Fibroblast of lung (primary cell): ENCODE data around the gene RNF223. TPM values are rescaled to one million over a fixed set of nuclear protein-coding genes. Genes with fewer than 3 reads are reported as not detected.

Source experiments
- DNase-seq, 2 donors: peaks; one replicate each; pipeline versions ENCODE4 v3.0.0 to v3.0.0-alpha.2; 2010; ENCODE audit warnings: low read depth in 2 of 2
- H2AFZ ChIP-seq: 2 replicates; pipeline ENCODE4 v1.5.1; 2012; ENCODE audit warnings: low read length, control low read depth, inconsistent platforms
- H3K27ac ChIP-seq: 2 replicates; pipeline ENCODE4 v1.5.1; 2011; ENCODE audit warnings: low read length, control low read depth; ENCODE audit not compliant: insufficient read depth
- H3K27me3 ChIP-seq: 2 replicates; pipeline ENCODE4 v1.5.1; 2011; ENCODE audit warnings: mild to moderate bottlenecking, low read length; ENCODE audit not compliant: control insufficient read depth, insufficient read depth
- H3K36me3 ChIP-seq: 2 replicates; pipeline ENCODE4 v1.5.1; 2011; ENCODE audit warnings: low read length; ENCODE audit not compliant: control insufficient read depth, insufficient read depth
- H3K4me1 ChIP-seq: 2 replicates; pipeline ENCODE4 v1.5.1; 2011; ENCODE audit warnings: low read length; ENCODE audit not compliant: control insufficient read depth, insufficient read depth; ENCODE audit errors: extremely low read depth
- H3K4me2 ChIP-seq: 2 replicates; pipeline ENCODE4 v1.5.1; 2011; ENCODE audit warnings: low read length, control low read depth; ENCODE audit not compliant: insufficient read depth; ENCODE audit errors: extremely low read depth
- H3K4me3 ChIP-seq, 4 experiments: fragments of 200-600 bp in 1 of 4; sonication (generic) in 1 of 4; replicated peaks in 1 of 4; 2 replicates each; pipeline ENCODE4 v1.5.1; 2011 to 2016; ENCODE audit warnings: low read length in 4 of 4, low read depth in 3 of 4, mild to moderate bottlenecking in 3 of 4, control low read depth in 2 of 4, inconsistent platforms in 1 of 4, mixed read lengths in 1 of 4; ENCODE audit not compliant: insufficient read depth in 1 of 4; ENCODE audit errors: control extremely low read depth in 1 of 4
- H3K79me2 ChIP-seq: 2 replicates; pipeline ENCODE4 v1.5.1; 2012; ENCODE audit warnings: mild to moderate bottlenecking, low read length, inconsistent platforms; ENCODE audit not compliant: control insufficient read depth, insufficient read depth
- H3K9ac ChIP-seq: 2 replicates; pipeline ENCODE4 v1.5.1; 2011; ENCODE audit warnings: mild to moderate bottlenecking, low read length, control low read depth; ENCODE audit not compliant: insufficient read depth
- H3K9me3 ChIP-seq: 2 replicates; pipeline ENCODE4 v1.5.1; 2012; ENCODE audit warnings: low read depth, low read length; ENCODE audit not compliant: control insufficient read depth, insufficient read depth
- H4K20me1 ChIP-seq: 2 replicates; pipeline ENCODE4 v1.5.1; 2011; ENCODE audit warnings: low read length; ENCODE audit not compliant: control insufficient read depth, insufficient read depth; ENCODE audit errors: extremely low read depth
- EZH2 ChIP-seq: IDR thresholded peaks from 2 replicates; pipeline ENCODE4 v1.5.1; 2012; ENCODE audit warnings: low read length, control low read depth, mild to moderate bottlenecking; ENCODE audit errors: missing control alignments
- polyA plus RNA-seq, 2 donors: library from polyadenylated mRNA; depleted of rRNA in 1 of 2; stranded (reverse) in 1 of 2; unstranded in 1 of 2; fragments of >200 nt; gene quantifications; 2 replicates each; pipeline ENCODE4 v1.2.1, GENCODE V29; 2011 to 2012; ENCODE audit warnings: missing spikeins in 1 of 2
- total RNA-seq: library from RNA; depleted of rRNA; stranded (reverse); fragments of >200 nt; gene quantifications from 2 replicates; pipeline ENCODE4 v1.2.1, GENCODE V29; 2014
- TF ChIP-seq, protein P1 (sequence below), 2 donors: IDR thresholded peaks in 1 of 2; conservative IDR thresholded peaks in 1 of 2; 1 replicate in 1 of 2; 2 replicates in 1 of 2; pipeline ENCODE4 v1.5.1; 2011 to 2012; ENCODE audit warnings: low read length in 2 of 2, control low read depth in 1 of 2, inconsistent platforms in 1 of 2, low read depth in 1 of 2, mild to moderate bottlenecking in 1 of 2

RNF223 gene
- total and polyA plus RNA-seq, 2 donors (not counting 1 experiment from before 2014, with no cell fraction given), result not detected

DNA sequence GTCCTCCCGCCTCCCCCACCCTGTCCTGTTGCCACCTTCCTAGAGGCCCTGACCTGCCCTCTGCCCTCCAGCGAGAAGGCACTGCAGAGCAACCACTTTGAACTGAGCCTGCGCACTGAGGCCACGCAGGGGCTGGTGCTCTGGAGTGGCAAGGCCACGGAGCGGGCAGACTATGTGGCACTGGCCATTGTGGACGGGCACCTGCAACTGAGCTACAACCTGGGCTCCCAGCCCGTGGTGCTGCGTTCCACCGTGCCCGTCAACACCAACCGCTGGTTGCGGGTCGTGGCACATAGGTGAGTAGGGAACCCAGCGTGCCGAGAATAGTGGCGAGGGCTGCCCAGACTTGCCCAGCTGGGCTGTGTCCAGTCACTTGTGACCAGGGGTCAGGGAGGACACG is 20.4 kb downstream of the RNF223 start:
- no peak overlapping the region for H2AFZ ChIP-seq

DNA sequence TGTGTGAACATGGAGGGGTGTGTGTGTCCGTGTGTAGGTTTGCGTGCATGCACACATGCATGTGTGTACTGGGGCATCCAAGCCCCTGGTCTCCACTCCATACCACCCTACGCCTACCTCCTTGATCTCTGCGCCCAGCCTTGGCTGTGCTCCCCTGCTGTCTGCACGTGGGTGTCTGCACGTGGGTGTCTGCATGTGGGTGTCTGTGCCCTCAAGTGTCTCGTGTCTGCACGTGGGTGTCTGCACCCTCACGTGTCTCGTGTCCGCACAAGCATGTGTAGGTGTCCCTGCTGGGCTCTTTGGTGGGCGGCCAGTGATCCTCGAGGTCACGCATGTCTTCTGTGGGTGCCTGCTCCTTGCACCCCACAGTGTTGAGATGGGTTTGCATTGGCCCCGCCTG is 21.1 kb downstream of the RNF223 start:
- no peaks in the 10 kb centered on the region for H3K9me3 ChIP-seq
- no peak overlapping the region for H3K4me2 ChIP-seq
- no peak overlapping the region for H3K27ac ChIP-seq
- no peak for DNase-seq
- H3K4me1 ChIP-seq, result no peaks in the 10 kb centered on the region
- no peak overlapping the region for H3K4me3 ChIP-seq
- H3K9ac ChIP-seq, result no peak overlapping the region
- no peaks in the 10 kb centered on the region for H3K27me3 ChIP-seq
- H2AFZ ChIP-seq, result no peak overlapping the region
- no peaks in the 10 kb centered on the region for H3K79me2 ChIP-seq
- no peak for TF ChIP-seq EZH2
- TF ChIP-seq, protein P1, sequence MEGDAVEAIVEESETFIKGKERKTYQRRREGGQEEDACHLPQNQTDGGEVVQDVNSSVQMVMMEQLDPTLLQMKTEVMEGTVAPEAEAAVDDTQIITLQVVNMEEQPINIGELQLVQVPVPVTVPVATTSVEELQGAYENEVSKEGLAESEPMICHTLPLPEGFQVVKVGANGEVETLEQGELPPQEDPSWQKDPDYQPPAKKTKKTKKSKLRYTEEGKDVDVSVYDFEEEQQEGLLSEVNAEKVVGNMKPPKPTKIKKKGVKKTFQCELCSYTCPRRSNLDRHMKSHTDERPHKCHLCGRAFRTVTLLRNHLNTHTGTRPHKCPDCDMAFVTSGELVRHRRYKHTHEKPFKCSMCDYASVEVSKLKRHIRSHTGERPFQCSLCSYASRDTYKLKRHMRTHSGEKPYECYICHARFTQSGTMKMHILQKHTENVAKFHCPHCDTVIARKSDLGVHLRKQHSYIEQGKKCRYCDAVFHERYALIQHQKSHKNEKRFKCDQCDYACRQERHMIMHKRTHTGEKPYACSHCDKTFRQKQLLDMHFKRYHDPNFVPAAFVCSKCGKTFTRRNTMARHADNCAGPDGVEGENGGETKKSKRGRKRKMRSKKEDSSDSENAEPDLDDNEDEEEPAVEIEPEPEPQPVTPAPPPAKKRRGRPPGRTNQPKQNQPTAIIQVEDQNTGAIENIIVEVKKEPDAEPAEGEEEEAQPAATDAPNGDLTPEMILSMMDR (conservative IDR thresholded peaks at IDR 0.05 in 1 of 2, IDR thresholded peaks at IDR 0.05 in 1 of 2; ENCODE audit: low read depth in 1 of 2, low read length in 2 of 2), result no peak
- no peaks in the 10 kb centered on the region for H4K20me1 ChIP-seq
- H3K36me3 ChIP-seq, result peaks cover 4% of the 10 kb centered on the region

More for the DNA sequence above, 20.4 kb downstream of the RNF223 start:
- no peaks in the 10 kb centered on the region for H3K9me3 ChIP-seq
- no peak overlapping the region for H3K4me3 ChIP-seq
- H3K27me3 ChIP-seq, result peaks cover 2% of the 10 kb centered on the region
- no peaks in the 10 kb centered on the region for H4K20me1 ChIP-seq
- TF ChIP-seq, protein P1 (conservative IDR thresholded peaks at IDR 0.05 in 1 of 2, IDR thresholded peaks at IDR 0.05 in 1 of 2; ENCODE audit: low read depth in 1 of 2, low read length in 2 of 2), result no peak
- TF ChIP-seq EZH2, result no peak
- H3K27ac ChIP-seq, result no peak overlapping the region
- H3K4me2 ChIP-seq, result no peak overlapping the region
- no peaks in the 10 kb centered on the region for H3K79me2 ChIP-seq
- H3K9ac ChIP-seq, result no peak overlapping the region
- peaks cover 3% of the 10 kb centered on the region for H3K4me1 ChIP-seq
- H3K36me3 ChIP-seq, result peaks cover 4% of the 10 kb centered on the region
- DNase-seq, result no peak

DNA sequence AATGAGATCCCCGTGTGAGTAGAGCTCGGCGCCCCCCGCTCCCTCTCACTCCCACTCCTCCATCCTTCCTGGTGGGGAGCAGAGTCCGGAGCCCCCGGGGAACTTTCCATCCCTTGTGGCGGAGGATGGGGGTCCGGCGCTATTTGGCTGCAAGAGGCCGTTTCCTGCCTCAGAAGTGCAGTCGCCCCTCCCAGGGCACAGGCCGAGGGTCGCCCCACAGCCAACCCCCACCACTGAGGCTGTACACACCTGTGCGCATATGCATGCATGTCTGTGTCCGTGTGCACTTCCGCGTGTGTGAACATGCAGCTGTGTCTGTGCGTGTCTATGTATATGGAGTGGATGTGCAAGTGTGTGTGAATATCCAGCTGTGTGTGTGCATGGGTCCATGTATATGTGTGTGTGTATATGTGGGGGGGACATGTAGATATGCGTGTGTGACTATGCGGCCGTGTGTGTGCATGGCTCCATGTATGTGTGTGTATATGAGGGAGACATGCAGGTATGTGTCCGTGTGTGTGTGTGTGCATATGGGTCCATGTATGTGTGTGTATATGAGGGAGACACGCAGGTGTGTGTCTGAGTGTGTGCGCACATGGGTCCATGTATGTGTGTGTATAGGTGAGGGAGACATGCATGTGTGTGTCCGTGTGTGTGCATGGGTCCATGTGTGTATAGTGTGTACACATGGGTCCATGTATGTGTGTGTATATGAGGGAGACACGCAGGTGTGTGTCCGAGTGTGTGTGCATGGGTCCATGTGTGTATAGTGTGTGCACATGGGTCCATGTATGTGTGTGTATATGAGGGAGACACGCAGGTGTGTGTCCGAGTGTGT is 21.9 kb downstream of the RNF223 start:
- Histone ChIP-seq H3K4me2 (no peak overlapping the region), H3K9ac (no peak overlapping the region), H3K4me3 (no peak overlapping the region), H3K27ac (no peak overlapping the region), H4K20me1 (no peaks in the 10 kb centered on the region), H2AFZ (no peak overlapping the region), H3K27me3 (no peaks in the 10 kb centered on the region), H3K36me3 (peaks cover 4% of the 10 kb centered on the region), H3K79me2 (no peaks in the 10 kb centered on the region), H3K9me3 (no peaks in the 10 kb centered on the region), H3K4me1 (no peaks in the 10 kb centered on the region)
- TF ChIP-seq EZH2, result no peak
- TF ChIP-seq, protein P1 (conservative IDR thresholded peaks at IDR 0.05 in 1 of 2, IDR thresholded peaks at IDR 0.05 in 1 of 2; ENCODE audit: low read depth in 1 of 2, low read length in 2 of 2), result no peak
- no peak for DNase-seq
